ENCODE results near the gene MCTP2.

The MCTP2 gene

DNA sequence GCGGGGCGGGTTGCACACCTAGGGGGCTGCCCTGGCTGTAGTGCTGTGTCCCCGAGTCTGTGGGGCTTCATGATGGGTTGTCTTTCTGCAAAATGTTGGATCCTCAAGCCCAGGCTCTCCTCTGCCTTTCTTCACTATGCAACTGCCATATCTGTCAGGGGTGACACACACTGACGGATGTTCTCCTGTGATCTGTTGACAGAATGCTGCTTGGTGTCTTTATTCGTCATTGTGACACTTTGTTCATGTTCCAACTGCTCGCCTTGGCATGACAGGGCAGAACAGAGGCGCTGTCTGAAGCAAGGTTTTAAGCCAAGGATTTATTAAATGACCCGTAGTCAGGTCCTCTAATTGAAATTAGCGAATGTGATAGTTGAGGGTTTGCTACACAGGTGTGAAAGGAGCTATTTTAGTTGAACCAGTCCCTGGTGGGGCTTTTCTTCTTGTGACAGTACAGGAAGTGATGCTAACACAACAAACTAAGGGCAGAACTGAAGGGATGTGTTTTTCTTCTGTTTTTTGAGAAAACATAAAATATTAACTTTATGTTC is 173.4 kb downstream of the MCTP2 start:
- DNase-seq: no peak

GRCh38 chr15:94411285-94411684 is 179.9 kb downstream of the MCTP2 start:
- no peak for DNase-seq

GRCh38 chr15:94411846-94412245 is 180.5 kb downstream of the MCTP2 start:
- no peak for DNase-seq

DNA sequence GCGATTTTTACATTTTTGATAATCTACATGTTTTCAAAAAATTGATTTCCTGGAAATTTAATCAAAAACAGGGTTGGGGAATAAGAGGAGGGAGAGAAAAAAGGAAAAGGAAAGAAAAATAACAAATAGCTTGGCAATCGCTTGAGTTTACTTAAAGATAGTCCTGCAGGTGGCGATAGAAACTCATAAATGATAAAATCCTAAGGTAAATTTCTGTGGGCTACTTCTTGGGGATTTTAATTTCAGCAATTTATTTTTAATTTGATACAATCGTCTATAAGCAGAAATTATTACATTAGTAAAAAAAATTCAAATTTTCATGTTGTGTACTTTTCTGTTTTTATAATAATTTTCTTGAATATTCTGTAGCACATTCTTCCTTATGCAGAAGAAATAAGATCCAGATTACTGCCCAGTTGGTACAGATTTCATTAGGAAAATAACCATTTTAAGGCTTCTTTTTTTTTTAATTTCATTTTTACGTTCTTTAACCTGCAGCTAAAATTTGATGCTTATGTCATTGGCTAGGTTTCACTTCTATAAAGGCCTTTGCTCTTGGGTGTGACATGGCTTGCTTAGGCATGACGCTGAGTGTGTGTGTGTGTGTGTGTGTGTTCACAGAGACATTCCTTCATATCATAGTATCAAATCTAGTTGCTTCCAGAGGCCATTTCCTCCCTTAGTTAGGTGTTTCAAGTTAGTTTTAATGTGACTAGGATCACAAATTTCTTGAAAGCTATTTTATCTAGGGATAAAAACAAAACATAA is 181.8 kb downstream of the MCTP2 start:
- DNase-seq: no peak

- DNase-seq: no peak
These were observed 183.6 kb downstream of the MCTP2 start for GRCh38 chr15:94414916-94415315.

DNA sequence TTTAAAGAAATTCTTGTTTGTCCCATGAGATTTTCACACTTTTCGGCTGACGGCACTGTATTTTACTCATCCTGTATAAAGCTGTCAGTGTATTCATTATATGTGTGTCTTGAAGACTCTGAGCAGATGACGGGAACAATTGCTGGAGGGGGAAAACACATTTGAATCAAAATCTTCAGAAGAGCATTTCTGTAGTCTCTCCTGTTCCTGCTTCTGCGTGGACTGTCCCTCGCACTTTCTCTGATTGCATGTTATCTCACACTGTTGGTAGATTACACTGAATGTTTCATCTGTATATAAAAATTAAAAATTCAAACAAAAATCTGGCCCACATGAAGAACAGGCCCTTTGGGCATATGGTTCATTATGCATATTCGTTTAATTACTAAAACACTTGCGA is 184.9 kb downstream of the MCTP2 start:
- DNase-seq: no peak

GRCh38 chr15:94416820-94417219 is 185.5 kb downstream of the MCTP2 start:
- no peak for DNase-seq

DNA sequence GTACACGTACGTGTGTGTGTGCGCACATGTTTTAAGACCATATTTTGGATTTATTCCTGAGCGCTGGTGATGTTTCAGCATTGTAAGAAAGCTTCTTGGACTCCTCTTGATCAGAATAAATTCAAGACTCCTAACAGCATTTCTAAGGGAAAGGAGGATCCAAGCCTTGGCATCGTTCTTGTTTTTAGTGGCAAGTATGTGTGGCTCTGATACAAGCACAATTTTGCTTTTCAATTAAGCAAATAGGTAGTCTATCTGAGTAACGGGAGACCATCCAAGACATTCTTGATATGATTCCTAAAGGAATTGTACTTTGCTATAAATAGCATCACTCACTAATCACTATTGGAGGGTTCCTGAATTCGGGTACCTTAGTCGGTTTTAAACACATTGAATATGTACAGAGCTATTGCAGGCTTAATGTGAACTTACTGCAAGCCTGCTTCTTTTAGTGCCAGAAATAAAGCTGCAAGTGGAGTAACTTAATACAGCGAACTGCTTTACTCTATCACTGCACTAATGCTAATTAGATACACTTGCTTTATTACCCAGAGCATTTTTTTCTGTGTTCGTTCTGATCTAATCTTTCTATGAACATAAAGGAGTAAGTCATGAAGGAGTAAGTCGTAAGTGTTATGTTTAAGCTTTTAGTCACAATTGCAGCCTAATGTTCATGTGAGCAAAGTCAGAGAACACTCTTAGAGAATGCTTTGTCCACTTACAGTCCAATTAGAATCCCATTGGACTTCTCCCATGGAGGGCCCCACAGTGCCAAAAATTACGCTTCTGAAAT is 186.3 kb downstream of the MCTP2 start:
- DNase-seq: no peak

- DNase-seq: no peak
These were observed 190.3 kb downstream of the MCTP2 start for GRCh38 chr15:94421706-94422105.

- no peak for DNase-seq
These were observed 200.9 kb downstream of the MCTP2 start for GRCh38 chr15:94432279-94432678.

GRCh38 chr15:94439158-94439557 is 207.8 kb downstream of the MCTP2 start:
- no peak for DNase-seq

DNA sequence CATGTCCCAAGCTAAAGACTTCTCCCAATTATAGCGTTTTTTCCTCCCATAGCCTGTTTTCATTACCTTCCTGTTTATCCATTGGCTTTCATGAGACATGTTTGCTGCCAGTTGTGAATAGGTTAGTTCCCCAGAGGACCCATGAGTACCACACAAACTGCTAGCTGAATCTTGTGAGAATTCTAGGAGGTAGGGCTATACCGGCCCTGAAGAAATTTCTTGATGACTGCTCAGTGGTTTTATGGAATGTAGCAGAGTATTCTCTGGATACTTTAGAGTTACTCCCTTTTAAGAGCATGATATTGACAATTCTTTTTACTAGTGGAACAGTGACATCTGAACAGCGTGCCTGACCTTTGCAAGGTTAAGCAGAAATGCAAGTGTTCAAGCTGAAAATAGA is 210.4 kb downstream of the MCTP2 start:
- no peak for DNase-seq

GRCh38 chr15:94442480-94442879 is 211.1 kb downstream of the MCTP2 start:
- DNase-seq: no peak

DNA sequence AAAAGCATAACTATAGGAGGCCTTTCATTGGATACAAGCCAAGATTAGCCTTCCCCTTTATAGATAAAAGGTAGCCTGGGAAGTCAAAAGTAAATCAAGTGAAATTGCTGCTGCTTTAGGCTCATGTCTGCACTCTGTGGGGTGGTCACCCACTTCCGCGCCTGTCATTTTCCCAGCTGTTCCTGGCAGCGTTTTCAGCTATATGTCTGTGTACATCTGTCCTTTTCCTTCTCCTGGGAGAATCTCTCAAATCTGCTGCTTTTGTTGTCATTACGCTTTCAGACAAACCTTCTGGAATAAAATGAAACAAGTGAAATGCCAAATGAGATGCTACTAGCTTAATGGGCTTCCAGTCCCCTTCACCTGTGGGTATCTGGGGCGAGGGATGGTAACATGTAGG is 211.8 kb downstream of the MCTP2 start:
- no peak for DNase-seq

DNA sequence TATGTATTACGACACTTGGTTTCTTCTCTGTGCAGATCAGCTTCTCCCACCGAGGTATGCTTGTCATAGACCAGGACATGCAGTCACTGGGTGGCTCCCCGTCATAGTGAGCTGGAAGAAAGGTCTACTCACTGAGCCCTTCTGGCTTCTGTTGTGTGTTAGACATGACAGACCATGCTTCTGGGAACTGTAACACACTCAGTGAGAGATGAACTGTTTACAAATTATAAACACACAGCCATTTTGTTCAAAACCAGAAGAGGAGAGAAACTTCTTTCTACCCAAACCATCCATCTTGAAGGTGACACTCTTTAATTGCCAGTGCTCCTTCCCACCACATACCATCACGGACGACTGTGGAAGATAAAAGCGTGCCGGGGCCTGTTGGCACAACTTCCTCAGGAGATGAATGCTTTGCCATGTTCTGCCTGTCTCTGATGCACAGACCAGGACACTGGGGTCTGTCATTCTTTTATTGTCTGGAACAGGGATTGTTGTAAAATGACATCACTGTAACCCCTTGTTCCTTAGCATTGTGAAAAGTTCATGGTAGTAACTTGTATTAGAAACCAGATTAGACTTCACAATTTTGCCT is 214.3 kb downstream of the MCTP2 start:
- DNase-seq: no peak

DNA sequence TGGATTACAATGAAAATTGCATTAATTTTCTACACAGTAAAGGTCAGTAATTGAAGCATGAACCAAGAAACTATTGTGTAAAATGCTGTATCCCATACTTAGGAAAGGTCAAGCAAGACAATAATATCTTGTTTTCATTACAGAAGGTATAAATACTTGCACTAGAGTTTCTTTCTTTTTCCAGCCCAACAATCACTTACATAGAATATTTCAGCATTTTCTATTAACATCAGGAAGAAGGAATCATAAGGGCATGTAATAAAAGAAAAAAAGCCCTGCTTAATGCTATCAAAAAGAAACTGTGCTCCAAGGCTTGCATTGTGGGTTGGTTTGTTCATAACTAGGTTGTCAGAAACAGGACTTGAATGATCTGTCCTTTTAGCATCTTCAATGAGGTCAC is 215.1 kb downstream of the MCTP2 start:
- no peak for DNase-seq

GRCh38 chr15:94451466-94451865 is 220.1 kb downstream of the MCTP2 start:
- no peak for DNase-seq

- no peak for DNase-seq
These were observed 222.0 kb downstream of the MCTP2 start for GRCh38 chr15:94453227-94453988.

DNA sequence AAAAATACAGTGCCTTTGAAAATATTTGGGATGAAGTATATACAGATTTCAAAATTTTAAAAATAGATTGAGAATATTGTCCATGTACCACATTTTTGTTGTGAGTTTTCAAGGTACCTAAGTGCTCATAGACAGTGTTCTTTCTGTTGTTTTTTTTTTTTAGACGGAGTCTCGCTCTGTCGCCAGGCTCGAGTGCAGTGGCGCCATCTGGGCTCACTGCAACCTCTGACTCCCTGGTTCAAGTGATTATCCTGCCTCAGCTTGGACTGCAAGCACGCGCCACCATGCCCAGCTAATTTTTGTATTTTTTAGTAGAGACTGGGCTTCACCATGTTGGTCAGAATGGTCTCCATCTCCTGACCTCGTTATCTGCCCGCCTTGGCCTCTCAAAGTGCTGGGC is 223.9 kb downstream of the MCTP2 start:
- DNase-seq: no peak

DNA sequence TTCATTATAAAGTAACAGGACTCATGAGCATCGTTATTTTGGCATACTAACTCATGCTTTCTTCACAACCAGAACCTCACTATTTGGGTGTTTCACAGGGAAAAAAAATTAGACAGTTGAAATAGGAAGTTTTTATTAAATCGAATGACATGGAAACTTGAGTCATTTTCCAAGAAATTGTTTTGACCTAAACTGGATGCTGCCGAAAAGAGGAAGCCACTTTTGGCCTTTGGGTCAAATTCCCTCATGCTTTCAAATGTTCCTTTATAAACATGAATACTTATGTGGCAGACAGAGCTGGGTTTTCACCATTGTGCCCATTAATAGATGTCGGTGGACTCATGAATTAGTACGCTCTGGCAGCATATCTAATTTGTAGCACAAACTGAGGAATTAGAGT is 224.9 kb downstream of the MCTP2 start:
- no peak for DNase-seq

DNA sequence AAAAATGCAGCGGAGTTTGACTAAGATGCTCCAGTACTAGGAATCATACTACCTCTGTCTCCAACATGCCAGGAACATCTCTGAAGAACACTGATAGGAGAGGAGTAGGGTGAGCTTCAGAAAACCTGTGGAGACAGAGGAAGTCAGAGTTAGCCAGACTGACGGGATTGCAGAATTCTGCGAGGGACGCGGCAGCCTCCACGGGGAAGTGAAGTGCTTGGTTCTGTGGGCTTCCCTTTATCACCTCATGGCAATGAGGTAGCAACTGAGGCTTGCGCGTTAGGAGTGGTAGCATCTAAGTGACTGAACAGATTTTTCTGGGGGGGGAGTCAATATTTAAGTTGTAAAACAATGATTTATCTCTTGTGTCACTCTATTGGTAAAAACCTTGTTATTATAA is 226.3 kb downstream of the MCTP2 start:
- DNase-seq: no peak

DNA sequence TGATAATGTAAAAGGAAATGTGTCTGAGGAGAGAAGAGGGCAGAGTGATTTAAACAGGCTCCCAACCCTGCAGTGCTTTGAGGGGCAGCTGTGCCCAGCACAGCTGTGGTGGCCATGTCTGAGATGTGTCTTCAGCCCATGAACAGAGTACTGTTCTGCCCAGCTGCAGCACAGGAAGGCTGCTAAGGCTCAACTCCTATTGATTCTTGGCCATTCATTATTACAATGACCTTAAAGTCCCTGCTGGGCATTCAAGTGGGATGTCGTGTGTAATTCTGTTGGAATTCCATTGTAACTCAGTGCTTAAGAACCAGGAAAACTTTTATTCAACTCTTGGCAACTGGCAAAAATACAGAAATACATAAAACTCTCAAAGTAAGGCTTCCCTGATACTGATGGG is 229.3 kb downstream of the MCTP2 start:
- DNase-seq: no peak

DNA sequence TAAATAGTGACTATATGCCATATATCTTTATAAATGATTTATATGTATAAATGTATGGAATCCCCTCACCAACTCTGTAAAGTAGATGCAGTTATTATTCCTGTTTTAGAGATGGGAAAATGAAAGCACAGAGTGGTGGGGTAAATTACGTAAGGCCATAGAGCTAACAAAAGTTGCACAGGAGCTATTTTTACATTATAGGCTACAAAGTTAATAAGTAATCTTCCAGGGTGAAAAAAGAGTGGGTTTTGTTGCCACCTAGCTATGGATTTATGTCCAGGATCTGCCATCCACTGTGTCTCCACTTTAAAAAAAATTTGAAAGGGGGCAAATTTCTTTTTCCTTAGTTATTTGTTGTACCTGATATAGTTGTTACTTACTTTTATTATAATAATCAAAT is 235.7 kb downstream of the MCTP2 start:
- no peak for DNase-seq
